PC-3 (cell line): ENCODE results near the gene HINT3. TPM values are rescaled to one million over a fixed set of nuclear protein-coding genes. Genes with fewer than 3 reads are reported as not detected.

Experiments used
- ATAC-seq: fragments of 200-7000 bp; cut with Tn5 transposase; 2 replicates; pipeline ENCODE4 v1.9.1; 2020; ENCODE audit warnings: mild to moderate bottlenecking, moderate library complexity
- BruUV-seq: library from RNA; stranded (reverse); fragments of 400-500 nt; replicated peaks from 2 replicates; lab custom pipeline; 2021; lab: Mats Ljungman, UMichigan
- CTCF ChIA-PET: fragments of 300-600 bp; sonication (Branson Sonifier 250); formaldehyde crosslinking; loops from one replicate; lab custom pipeline; 2022; ENCODE audit warnings: antibody characterized with exemption; lab: Charles Lee
- POLR2A ChIA-PET: fragments of 300-600 bp; sonication (Branson Sonifier 250); formaldehyde crosslinking; loops from one replicate; lab custom pipeline; 2022; ENCODE audit warnings: antibody characterized with exemption; ENCODE audit not compliant: unreplicated experiment; lab: Charles Lee
- DNase-seq: peaks from one replicate; pipeline ENCODE4 v3.0.0-alpha.2; 2015
- H2AFZ ChIP-seq: fragments of 300-600 bp; sonication (generic); 2 replicates; pipeline ENCODE4 v1.6.0; 2016; ENCODE audit warnings: antibody characterized with exemption, low read length
- H3F3A ChIP-seq: fragments of 300-600 bp; sonication (generic); one replicate; pipeline ENCODE4 v1.6.0; 2017; ENCODE audit warnings: antibody characterized with exemption, low read length, control low read depth, mild to moderate bottlenecking; ENCODE audit not compliant: unreplicated experiment
- H3K27ac ChIP-seq: fragments of 300-600 bp; sonication (generic); 2 replicates; pipeline ENCODE4 v1.5.1; 2016; ENCODE audit warnings: mild to moderate bottlenecking, low read length
- H3K27me3 ChIP-seq: fragments of 300-600 bp; sonication (generic); 2 replicates; pipeline ENCODE4 v1.6.1; 2016; ENCODE audit warnings: low read length, mixed read lengths
- H3K36me3 ChIP-seq: fragments of 300-600 bp; sonication (generic); 2 replicates; pipeline ENCODE4 v1.6.1; 2016; ENCODE audit warnings: low read depth, mixed run types, low read length, mixed read lengths
- H3K4me1 ChIP-seq: fragments of 300-600 bp; sonication (generic); 2 replicates; pipeline ENCODE4 v1.5.1; 2016; ENCODE audit warnings: low read length; ENCODE audit not compliant: insufficient read depth
- H3K4me2 ChIP-seq: fragments of 300-600 bp; sonication (generic); 2 replicates; pipeline ENCODE4 v1.6.0; 2016; ENCODE audit warnings: low read length
- H3K4me3 ChIP-seq: fragments of 300-600 bp; sonication (generic); 2 replicates; pipeline ENCODE4 v1.5.1; 2016; ENCODE audit warnings: mild to moderate bottlenecking, low read length, mixed read lengths
- H3K79me2 ChIP-seq: fragments of 300-600 bp; sonication (generic); 2 replicates; pipeline ENCODE4 v1.6.1; 2017; ENCODE audit warnings: low read length, mixed read lengths
- H3K9ac ChIP-seq: fragments of 300-600 bp; sonication (generic); 2 replicates; pipeline ENCODE4 v1.6.0; 2016; ENCODE audit warnings: mild to moderate bottlenecking, low read length
- H3K9me2 ChIP-seq: fragments of 300-600 bp; sonication (generic); replicated peaks from 2 replicates; pipeline ENCODE4 v1.6.1; 2016; ENCODE audit warnings: mixed run types, low read length, mixed read lengths
- H3K9me3 ChIP-seq: fragments of 300-600 bp; sonication (generic); 2 replicates; pipeline ENCODE4 v1.6.1; 2016; ENCODE audit warnings: low read length, mixed read lengths
- H4K20me1 ChIP-seq: fragments of 300-600 bp; sonication (generic); 2 replicates; pipeline ENCODE4 v1.6.1; 2016; ENCODE audit warnings: low read length, mixed read lengths
- EZH2 ChIP-seq: fragments of 300-600 bp; sonication (generic); IDR thresholded peaks from one replicate; pipeline ENCODE4 v1.6.1; 2017; ENCODE audit warnings: antibody characterized with exemption, mild to moderate bottlenecking, low read length; ENCODE audit not compliant: unreplicated experiment
- EZH2phosphoT487 ChIP-seq: fragments of 300-600 bp; sonication (generic); IDR thresholded peaks from 2 replicates; pipeline ENCODE4 v1.6.1; 2018; ENCODE audit warnings: mild to moderate bottlenecking, antibody characterized with exemption, low read length, borderline replicate concordance
- intact Hi-C: fragments of 100-400 bp; cut with micrococcal nuclease; formaldehyde crosslinking; loops from 2 replicates; pipeline ENCODE4 v1.9.0; 2023
- total RNA-seq: library from RNA; depleted of rRNA; stranded (reverse); fragments of >200 nt; gene quantifications from 2 replicates; pipeline ENCODE4 v1.2.3, GENCODE V29; 2014
- TF ChIP-seq, protein P1 (sequence below): fragments of 300-600 bp; sonication (generic); conservative IDR thresholded peaks from 2 replicates; pipeline ENCODE4 v1.5.1; 2017; ENCODE audit warnings: antibody characterized with exemption, low read depth, mild to moderate bottlenecking, low read length

The HINT3 gene
- total RNA-seq, 1 experiment from 2014 or later = 7.8 TPM

DNA sequence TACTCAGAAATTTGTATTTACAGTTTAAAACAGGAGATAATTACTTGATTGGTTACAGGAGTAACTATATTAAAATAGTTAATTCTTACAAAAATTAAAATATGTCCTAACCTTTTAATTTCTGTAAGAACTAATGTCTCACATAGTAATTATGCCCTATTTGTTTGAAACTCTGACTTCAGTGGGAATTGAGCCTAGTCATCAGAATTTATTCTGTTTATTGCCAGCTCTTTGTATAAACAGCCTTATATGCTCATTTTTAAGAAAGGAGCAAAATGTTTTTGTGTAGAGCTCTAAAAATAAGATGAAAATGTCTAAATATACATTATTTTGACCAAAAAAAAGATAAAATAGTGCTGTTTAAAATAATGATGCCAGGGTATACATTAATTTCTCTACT is 51.2 kb downstream of the HINT3 start:
- no peak overlapping the region for H2AFZ ChIP-seq
- H3K4me3 ChIP-seq = no peak overlapping the region
- no peak for ATAC-seq
- no peak for TF ChIP-seq EZH2phosphoT487
- TF ChIP-seq, protein P1, sequence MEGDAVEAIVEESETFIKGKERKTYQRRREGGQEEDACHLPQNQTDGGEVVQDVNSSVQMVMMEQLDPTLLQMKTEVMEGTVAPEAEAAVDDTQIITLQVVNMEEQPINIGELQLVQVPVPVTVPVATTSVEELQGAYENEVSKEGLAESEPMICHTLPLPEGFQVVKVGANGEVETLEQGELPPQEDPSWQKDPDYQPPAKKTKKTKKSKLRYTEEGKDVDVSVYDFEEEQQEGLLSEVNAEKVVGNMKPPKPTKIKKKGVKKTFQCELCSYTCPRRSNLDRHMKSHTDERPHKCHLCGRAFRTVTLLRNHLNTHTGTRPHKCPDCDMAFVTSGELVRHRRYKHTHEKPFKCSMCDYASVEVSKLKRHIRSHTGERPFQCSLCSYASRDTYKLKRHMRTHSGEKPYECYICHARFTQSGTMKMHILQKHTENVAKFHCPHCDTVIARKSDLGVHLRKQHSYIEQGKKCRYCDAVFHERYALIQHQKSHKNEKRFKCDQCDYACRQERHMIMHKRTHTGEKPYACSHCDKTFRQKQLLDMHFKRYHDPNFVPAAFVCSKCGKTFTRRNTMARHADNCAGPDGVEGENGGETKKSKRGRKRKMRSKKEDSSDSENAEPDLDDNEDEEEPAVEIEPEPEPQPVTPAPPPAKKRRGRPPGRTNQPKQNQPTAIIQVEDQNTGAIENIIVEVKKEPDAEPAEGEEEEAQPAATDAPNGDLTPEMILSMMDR = no peak
- TF ChIP-seq EZH2 = no peak
- no peaks in the 10 kb centered on the region for H3K27me3 ChIP-seq
- intact Hi-C loops = no loop called here
- BruUV-seq = no TSS peak
- no peak overlapping the region for H3K27ac ChIP-seq
- no peaks in the 10 kb centered on the region for H3K4me1 ChIP-seq
- H3K79me2 ChIP-seq = no peaks in the 10 kb centered on the region
- no peak overlapping the region for H3K4me2 ChIP-seq
- H4K20me1 ChIP-seq = no peaks in the 10 kb centered on the region
- H3K36me3 ChIP-seq = peaks cover 22% of the 10 kb centered on the region
- no peak overlapping the region for H3K9ac ChIP-seq
- H3K9me3 ChIP-seq = no peaks in the 10 kb centered on the region
- no peaks in the 10 kb centered on the region for H3F3A ChIP-seq
- H3K9me2 ChIP-seq = no peaks in the 10 kb centered on the region
- ChIA-PET POLR2A (no interaction called here), CTCF (no interaction called here)
- DNase-seq = no peak

DNA sequence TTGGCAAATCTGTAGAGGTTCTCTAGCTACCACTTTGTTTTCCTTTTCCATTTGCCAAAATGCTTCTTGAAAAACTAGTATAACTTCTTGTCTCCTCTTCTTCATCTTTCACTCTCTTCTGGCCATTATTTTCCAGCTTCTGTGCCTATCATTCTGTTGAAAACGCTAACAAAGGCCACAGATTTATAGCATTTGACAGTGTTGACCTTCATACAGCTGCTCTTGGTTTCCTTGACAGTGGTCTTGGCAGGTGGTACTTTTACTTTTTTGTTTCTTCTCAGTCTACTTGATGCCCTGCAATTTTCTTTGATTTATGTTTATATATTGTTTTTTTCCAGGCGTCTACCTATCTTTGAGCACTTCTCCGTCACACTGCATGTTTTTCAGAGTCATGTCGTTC is 53.5 kb downstream of the HINT3 start:
- Histone ChIP-seq H3K4me1 (no peaks in the 10 kb centered on the region), H4K20me1 (no peaks in the 10 kb centered on the region), H3K27ac (no peak overlapping the region), H2AFZ (no peak overlapping the region), H3K9me2 (no peaks in the 10 kb centered on the region), H3F3A (no peaks in the 10 kb centered on the region), H3K36me3 (peaks cover 30% of the 10 kb centered on the region), H3K27me3 (no peaks in the 10 kb centered on the region), H3K9ac (no peak overlapping the region), H3K4me3 (no peak overlapping the region), H3K9me3 (no peaks in the 10 kb centered on the region), H3K4me2 (no peak overlapping the region), H3K79me2 (no peaks in the 10 kb centered on the region)
- ChIA-PET CTCF (no interaction called here), POLR2A (no interaction called here)
- ATAC-seq (no peak), DNase-seq (no peak)
- TF ChIP-seq, protein P1 = no peak
- no peak for TF ChIP-seq EZH2phosphoT487
- no peak for TF ChIP-seq EZH2
- intact Hi-C loops = no loop called here
- BruUV-seq = no TSS peak

DNA sequence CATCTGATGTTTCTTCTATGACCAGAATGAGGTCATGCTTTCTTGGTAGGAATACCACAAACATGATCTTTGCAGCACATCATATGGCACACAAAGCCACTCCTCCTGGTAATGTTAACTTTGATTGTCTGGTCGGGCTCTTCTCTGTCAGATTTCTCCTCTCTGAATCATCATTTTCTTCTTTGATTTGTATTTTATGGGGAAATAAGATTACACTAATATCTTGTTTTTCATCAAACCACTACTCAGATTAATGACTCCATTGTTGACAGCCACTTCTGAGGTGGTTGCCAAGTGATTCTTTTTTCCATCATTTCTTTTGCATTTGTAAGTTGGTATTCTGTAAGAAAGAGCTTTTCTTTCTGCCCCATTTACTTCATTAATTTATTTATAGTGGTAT is 59.3 kb downstream of the HINT3 start:
- peak; percentile 71 for ATAC-seq

More for the DNA sequence above, 59.3 kb downstream of the HINT3 start:
- peaks cover 32% of the 10 kb centered on the region for H3K36me3 ChIP-seq
- no peaks in the 10 kb centered on the region; the same call in 1 of the 2 replicates for H3K4me1 ChIP-seq
- H3K27ac ChIP-seq = no peak overlapping the region
- no peaks in the 10 kb centered on the region for H3F3A ChIP-seq
- peak; percentile 32 for DNase-seq
- no peak for TF ChIP-seq EZH2
- no peak for TF ChIP-seq EZH2phosphoT487
- TF ChIP-seq, protein P1 = no peak
- H3K27me3 ChIP-seq = no peaks in the 10 kb centered on the region
- BruUV-seq = no TSS peak
- no peak overlapping the region for H3K9ac ChIP-seq
- H3K79me2 ChIP-seq = no peaks in the 10 kb centered on the region
- H3K4me3 ChIP-seq = no peak overlapping the region
- CTCF ChIA-PET = no interaction called here
- no peak overlapping the region for H3K4me2 ChIP-seq
- intact Hi-C loops = no loop called here
- POLR2A ChIA-PET = no interaction called here
- no peaks in the 10 kb centered on the region for H3K9me3 ChIP-seq
- H3K9me2 ChIP-seq = no peaks in the 10 kb centered on the region
- no peak overlapping the region for H2AFZ ChIP-seq
- H4K20me1 ChIP-seq = 0 out of 2 replicates have a peak, but pooled peaks cover 4% of the 10 kb centered on the region
